Panc1 (cell line): ENCODE data around the gene TBC1D25. TPM values are rescaled to one million over a fixed set of nuclear protein-coding genes. Genes with fewer than 3 reads are reported as not detected.
A peak's percentile ranks its signal among the peaks of the same experiment; 100 is the strongest.

ENCODE experiments used
- ATAC-seq: fragments of 200-7000 bp; cut with Tn5 transposase; 2 replicates; pipeline ENCODE4 v1.9.1; 2020; ENCODE audit warnings: mild to moderate bottlenecking, moderate library complexity
- BruUV-seq: library from RNA; stranded (reverse); fragments of 400-500 nt; replicated peaks from 2 replicates; lab custom pipeline; 2021; lab: Mats Ljungman, UMichigan
- CTCF ChIA-PET: fragments of 300-600 bp; sonication (Branson Sonifier 250); formaldehyde crosslinking; loops from one replicate; lab custom pipeline; 2022; ENCODE audit warnings: antibody characterized with exemption; lab: Charles Lee
- POLR2A ChIA-PET: fragments of 300-600 bp; sonication (Branson Sonifier 250); formaldehyde crosslinking; loops from one replicate; lab custom pipeline; 2022; ENCODE audit warnings: antibody characterized with exemption; lab: Charles Lee
- DNase-seq: peaks from one replicate; pipeline ENCODE4 v3.0.0-alpha.2; 2010; ENCODE audit warnings: low read depth, low spot score
- H3K27ac ChIP-seq: 2 replicates; pipeline ENCODE4 v1.5.1; 2011; ENCODE audit warnings: mild to moderate bottlenecking, low read length, inconsistent platforms
- H3K27me3 ChIP-seq: fragments of 200-500 bp; sonication (Bioruptor generic); 2 replicates; pipeline ENCODE4 v1.6.0; 2014; ENCODE audit warnings: low read length, inconsistent platforms; ENCODE audit not compliant: control insufficient read depth, insufficient read depth
- H3K36me3 ChIP-seq: fragments of 200-500 bp; sonication (Bioruptor generic); 2 replicates; pipeline ENCODE4 v1.5.1; 2014; ENCODE audit warnings: inconsistent platforms, mild to moderate bottlenecking, low read length, moderate library complexity; ENCODE audit not compliant: control insufficient read depth, insufficient read depth
- H3K4me1 ChIP-seq: 2 replicates; pipeline ENCODE4 v1.5.1; 2011; ENCODE audit warnings: inconsistent platforms, mild to moderate bottlenecking, low read length, moderate library complexity; ENCODE audit not compliant: control insufficient read depth, insufficient read depth
- H3K4me3 ChIP-seq, 2 experiments: 2 replicates each; pipeline ENCODE4 v1.5.1; 2011 to 2012; ENCODE audit warnings: low read depth in 2 of 2, low read length in 2 of 2, mild to moderate bottlenecking in 2 of 2, inconsistent platforms in 1 of 2, moderate library complexity in 1 of 2
- H3K9me3 ChIP-seq: fragments of 200-500 bp; sonication (Bioruptor generic); 2 replicates; pipeline ENCODE4 v1.5.1; 2014; ENCODE audit warnings: low read depth, mild to moderate bottlenecking, inconsistent platforms, low read length, moderate library complexity; ENCODE audit not compliant: control insufficient read depth, insufficient read depth
- CTCF ChIP-seq: fragments of 450-650 bp; IDR thresholded peaks from 2 replicates; pipeline ENCODE4 v1.5.1; 2017; ENCODE audit warnings: mild to moderate bottlenecking
- POLR2AphosphoS5 ChIP-seq: IDR thresholded peaks from 2 replicates; pipeline ENCODE4 v1.6.1; 2012; ENCODE audit warnings: mild to moderate bottlenecking, low read depth, low read length, moderate library complexity
- SIN3A ChIP-seq: IDR thresholded peaks from 2 replicates; pipeline ENCODE4 v1.6.1; 2012; ENCODE audit warnings: low read depth, mild to moderate bottlenecking, low read length, moderate library complexity, borderline replicate concordance; ENCODE audit not compliant: insufficient read depth
- TCF7L2 ChIP-seq: IDR thresholded peaks from 2 replicates; pipeline ENCODE4 v1.6.1; 2011; ENCODE audit warnings: mild to moderate bottlenecking, low read depth, low read length, inconsistent platforms
- in situ Hi-C: cut with HindIII; loops from 2 replicates; pipeline ENCODE4 v1.10.0; 2016; ENCODE audit warnings: low sequenced_read_pairs, low pct_unique_long_range_greater_than_20kb
- intact Hi-C: fragments of 100-400 bp; cut with micrococcal nuclease; formaldehyde crosslinking; loops from one replicate; pipeline ENCODE4 v1.10.0; 2022; ENCODE audit not compliant: unreplicated experiment
- total RNA-seq: library from RNA; stranded (reverse); gene quantifications from one replicate; pipeline ENCODE4 v1.2.1, GENCODE V29; 2021; ENCODE audit not compliant: unreplicated experiment
- TF ChIP-seq, protein P1 (sequence below), 2 experiments: IDR thresholded peaks; 2 replicates each; pipeline ENCODE4 v1.6.1; 2011 to 2012; ENCODE audit warnings: low read depth in 2 of 2, control low read depth in 1 of 2, low read length in 1 of 2, mild to moderate bottlenecking in 1 of 2, moderate library complexity in 1 of 2; ENCODE audit not compliant: insufficient read depth in 1 of 2

TBC1D25 gene
- total RNA-seq, 1 experiment from 2014 or later: 29.4 TPM

GRCh38 chrX:48497871-48498270, 41.6 kb upstream of the TBC1D25 start:
- intact Hi-C loops: no loop called here
- CTCF ChIA-PET: no interaction called here
- no peaks in the 10 kb centered on the region for H3K36me3 ChIP-seq

DNA sequence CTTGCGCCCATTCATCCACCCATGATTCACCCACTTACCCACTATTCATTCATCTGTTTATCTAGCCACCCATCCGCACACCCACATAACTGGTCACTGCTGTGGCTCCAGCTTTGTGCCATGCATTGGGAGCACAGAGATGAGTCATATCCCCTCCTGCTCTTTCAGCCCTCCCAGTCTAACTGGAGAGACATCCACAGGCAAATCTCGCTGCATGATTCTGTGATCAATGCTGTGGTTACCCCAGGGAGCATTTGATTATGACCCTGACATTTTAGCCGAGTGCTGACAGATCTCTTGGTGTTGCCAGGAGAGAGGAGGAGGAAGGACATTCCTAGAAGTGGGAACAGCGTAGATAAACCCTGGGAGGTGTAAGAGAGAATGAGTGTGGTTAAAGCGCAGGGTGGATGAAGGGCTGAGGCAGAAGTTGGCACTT, 41.1 kb upstream of the TBC1D25 start:
- Histone ChIP-seq H3K27me3 (no peaks in the 10 kb centered on the region), H3K9me3 (no peaks in the 10 kb centered on the region), H3K4me3 (no peak overlapping the region), H3K27ac (no peak overlapping the region), H3K4me1 (no peaks in the 10 kb centered on the region), H3K36me3 (no peaks in the 10 kb centered on the region)
- POLR2A ChIA-PET: no interaction called here
- no peak for DNase-seq
- CTCF ChIA-PET: no interaction called here
- intact Hi-C loops: no loop called here
- peak; percentile 71 for ATAC-seq
- no TSS peak for BruUV-seq
- in situ Hi-C loops: no loop called here
- TF ChIP-seq SIN3A: no peak
- TF ChIP-seq, protein P1, sequence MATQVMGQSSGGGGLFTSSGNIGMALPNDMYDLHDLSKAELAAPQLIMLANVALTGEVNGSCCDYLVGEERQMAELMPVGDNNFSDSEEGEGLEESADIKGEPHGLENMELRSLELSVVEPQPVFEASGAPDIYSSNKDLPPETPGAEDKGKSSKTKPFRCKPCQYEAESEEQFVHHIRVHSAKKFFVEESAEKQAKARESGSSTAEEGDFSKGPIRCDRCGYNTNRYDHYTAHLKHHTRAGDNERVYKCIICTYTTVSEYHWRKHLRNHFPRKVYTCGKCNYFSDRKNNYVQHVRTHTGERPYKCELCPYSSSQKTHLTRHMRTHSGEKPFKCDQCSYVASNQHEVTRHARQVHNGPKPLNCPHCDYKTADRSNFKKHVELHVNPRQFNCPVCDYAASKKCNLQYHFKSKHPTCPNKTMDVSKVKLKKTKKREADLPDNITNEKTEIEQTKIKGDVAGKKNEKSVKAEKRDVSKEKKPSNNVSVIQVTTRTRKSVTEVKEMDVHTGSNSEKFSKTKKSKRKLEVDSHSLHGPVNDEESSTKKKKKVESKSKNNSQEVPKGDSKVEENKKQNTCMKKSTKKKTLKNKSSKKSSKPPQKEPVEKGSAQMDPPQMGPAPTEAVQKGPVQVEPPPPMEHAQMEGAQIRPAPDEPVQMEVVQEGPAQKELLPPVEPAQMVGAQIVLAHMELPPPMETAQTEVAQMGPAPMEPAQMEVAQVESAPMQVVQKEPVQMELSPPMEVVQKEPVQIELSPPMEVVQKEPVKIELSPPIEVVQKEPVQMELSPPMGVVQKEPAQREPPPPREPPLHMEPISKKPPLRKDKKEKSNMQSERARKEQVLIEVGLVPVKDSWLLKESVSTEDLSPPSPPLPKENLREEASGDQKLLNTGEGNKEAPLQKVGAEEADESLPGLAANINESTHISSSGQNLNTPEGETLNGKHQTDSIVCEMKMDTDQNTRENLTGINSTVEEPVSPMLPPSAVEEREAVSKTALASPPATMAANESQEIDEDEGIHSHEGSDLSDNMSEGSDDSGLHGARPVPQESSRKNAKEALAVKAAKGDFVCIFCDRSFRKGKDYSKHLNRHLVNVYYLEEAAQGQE (IDR thresholded peaks at IDR 0.05; ENCODE audit: insufficient read depth in 1 of 2, low read depth in 2 of 2, low read length in 1 of 2): no peak
- no peak for TF ChIP-seq CTCF
- TF ChIP-seq POLR2AphosphoS5: no peak
- TF ChIP-seq TCF7L2: no peak

More at GRCh38 chrX:48497871-48498270, 41.6 kb upstream of the TBC1D25 start:
- no peaks in the 10 kb centered on the region for H3K27me3 ChIP-seq
- in situ Hi-C loops: no loop called here
- no peak for ATAC-seq
- no peak overlapping the region for H3K27ac ChIP-seq
- DNase-seq: no peak
- POLR2A ChIA-PET: no interaction called here
- no peaks in the 10 kb centered on the region for H3K9me3 ChIP-seq
- no peak for TF ChIP-seq TCF7L2
- TF ChIP-seq, protein P1 (IDR thresholded peaks at IDR 0.05; ENCODE audit: insufficient read depth in 1 of 2, low read depth in 2 of 2, low read length in 1 of 2): no peak
- TF ChIP-seq POLR2AphosphoS5: no peak
- TF ChIP-seq SIN3A: no peak
- TF ChIP-seq CTCF: no peak
- H3K4me1 ChIP-seq: no peaks in the 10 kb centered on the region
- BruUV-seq: no TSS peak
- H3K4me3 ChIP-seq: no peak overlapping the region
